Fibroblast of villous mesenchyme (primary cell): ENCODE data around the gene NR0B2. TPM values are rescaled to one million over a fixed set of nuclear protein-coding genes. Genes with fewer than 3 reads are reported as not detected.
"Not testable (repeated sequence)": the region's sequence is repeated elsewhere in the genome, so short reads cannot be mapped to it uniquely, and the experiment has no call there.

ENCODE experiments used
- DNase-seq: peaks from one replicate; pipeline ENCODE4 v3.0.0-alpha.2; 2010; ENCODE audit warnings: low read depth
- H3K4me3 ChIP-seq: 2 replicates; pipeline ENCODE4 v1.5.1; 2011; ENCODE audit warnings: low read depth, mild to moderate bottlenecking, low read length
- total RNA-seq: library from RNA; depleted of rRNA; stranded (reverse); fragments of >200 nt; gene quantifications from 2 replicates; pipeline ENCODE4 v1.2.3, GENCODE V29; 2012
- TF ChIP-seq, protein P1 (sequence below): IDR thresholded peaks from 2 replicates; pipeline ENCODE4 v1.5.1; 2012; ENCODE audit warnings: low read depth, mild to moderate bottlenecking, low read length; ENCODE audit not compliant: insufficient read depth

NR0B2 gene
- total RNA-seq, 1 donor = not detected

DNA sequence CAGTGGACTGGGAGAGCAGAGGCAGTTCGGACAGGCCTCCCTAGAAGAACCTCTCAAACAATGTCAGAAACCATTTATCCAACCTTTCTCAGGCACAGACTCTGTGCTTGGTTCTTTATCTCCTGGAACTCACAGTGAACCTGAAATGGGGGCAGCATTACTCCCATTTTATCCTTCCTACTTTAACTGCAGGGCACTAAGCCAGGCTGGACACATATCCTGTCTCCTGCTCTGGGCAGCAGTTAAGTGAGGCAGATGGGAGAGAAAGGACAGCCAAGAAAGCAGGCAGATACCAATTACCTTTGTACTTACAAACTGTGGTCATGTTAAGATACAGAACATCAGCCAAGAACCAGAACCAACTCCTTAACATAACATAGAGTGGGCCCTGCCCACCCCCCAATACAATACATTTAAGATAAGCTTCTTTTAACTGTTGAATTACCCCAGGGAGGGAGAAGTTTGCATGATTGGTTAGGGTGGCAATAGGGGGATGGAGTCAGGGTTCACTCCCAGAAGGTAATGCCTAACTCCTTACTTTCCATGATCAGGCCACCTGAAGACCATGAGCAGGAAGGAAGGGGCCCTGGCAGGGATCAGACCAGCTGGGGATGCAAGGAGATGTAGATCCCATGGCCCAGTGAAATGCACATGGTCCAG lies 35.6 kb upstream of the NR0B2 start:
- no peak for DNase-seq
- H3K4me3 ChIP-seq = no peak overlapping the region
- TF ChIP-seq, protein P1, sequence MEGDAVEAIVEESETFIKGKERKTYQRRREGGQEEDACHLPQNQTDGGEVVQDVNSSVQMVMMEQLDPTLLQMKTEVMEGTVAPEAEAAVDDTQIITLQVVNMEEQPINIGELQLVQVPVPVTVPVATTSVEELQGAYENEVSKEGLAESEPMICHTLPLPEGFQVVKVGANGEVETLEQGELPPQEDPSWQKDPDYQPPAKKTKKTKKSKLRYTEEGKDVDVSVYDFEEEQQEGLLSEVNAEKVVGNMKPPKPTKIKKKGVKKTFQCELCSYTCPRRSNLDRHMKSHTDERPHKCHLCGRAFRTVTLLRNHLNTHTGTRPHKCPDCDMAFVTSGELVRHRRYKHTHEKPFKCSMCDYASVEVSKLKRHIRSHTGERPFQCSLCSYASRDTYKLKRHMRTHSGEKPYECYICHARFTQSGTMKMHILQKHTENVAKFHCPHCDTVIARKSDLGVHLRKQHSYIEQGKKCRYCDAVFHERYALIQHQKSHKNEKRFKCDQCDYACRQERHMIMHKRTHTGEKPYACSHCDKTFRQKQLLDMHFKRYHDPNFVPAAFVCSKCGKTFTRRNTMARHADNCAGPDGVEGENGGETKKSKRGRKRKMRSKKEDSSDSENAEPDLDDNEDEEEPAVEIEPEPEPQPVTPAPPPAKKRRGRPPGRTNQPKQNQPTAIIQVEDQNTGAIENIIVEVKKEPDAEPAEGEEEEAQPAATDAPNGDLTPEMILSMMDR = no peak

DNA sequence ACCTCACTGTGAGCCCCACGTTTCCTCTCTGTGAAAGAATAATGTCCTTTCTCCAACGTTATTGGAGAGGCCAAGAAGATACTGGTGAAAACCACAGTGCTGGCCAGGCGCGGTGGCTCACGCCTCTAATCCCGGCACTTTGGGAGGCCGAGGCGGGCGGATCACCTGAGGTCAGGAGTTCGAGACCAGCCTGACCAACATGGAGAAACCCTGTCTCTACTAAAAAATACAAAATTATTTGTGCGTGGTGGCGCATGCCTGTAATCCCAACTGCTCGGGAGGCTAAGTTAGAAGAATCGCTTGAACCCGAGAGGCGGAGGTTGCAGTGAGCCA lies 34.9 kb upstream of the NR0B2 start:
- not testable (repeated sequence) for H3K4me3 ChIP-seq, DNase-seq

DNA sequence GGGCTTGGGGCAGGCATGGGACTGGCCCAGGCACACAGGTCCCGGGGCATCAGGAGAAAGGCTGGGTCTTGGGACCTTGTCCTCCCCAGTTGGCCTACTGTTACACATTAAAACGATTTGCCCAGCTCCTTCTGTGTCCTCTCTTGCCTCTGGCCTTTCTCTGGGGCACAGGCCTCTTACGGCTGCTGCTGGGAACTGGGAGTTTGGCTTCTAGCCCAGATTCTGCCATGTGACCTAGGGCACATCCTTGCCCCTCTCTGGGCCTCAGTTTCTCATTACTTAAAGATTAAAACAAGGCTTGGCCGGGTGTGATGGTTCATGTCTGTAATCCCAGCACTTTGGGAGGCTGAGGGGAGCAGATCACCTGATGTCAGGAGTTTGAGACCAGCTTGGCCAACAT lies 32.5 kb upstream of the NR0B2 start:
- no peak for DNase-seq
- H3K4me3 ChIP-seq = no peak overlapping the region
- TF ChIP-seq, protein P1 = no peak

DNA sequence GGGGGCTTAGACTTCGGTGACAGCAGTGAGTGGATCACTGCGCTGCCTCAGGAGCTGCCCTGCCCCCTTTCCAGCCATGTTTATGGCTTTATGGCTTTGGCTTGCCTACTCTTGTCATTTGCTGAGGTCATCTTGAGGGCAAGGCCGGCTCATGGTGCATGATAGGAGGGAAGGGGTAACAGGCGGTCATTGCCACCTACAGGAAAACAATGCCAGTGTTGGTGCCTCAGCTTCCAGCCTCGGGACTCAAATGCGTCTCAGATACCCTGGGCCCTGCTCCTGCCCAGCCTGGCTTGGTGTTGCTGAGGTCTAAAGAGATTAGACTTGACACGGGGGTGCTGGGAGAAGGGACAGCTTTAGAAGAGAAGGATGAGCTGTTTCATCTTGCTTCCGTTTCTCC lies 32.0 kb upstream of the NR0B2 start:
- TF ChIP-seq, protein P1 = no peak
- no peak overlapping the region for H3K4me3 ChIP-seq

DNA sequence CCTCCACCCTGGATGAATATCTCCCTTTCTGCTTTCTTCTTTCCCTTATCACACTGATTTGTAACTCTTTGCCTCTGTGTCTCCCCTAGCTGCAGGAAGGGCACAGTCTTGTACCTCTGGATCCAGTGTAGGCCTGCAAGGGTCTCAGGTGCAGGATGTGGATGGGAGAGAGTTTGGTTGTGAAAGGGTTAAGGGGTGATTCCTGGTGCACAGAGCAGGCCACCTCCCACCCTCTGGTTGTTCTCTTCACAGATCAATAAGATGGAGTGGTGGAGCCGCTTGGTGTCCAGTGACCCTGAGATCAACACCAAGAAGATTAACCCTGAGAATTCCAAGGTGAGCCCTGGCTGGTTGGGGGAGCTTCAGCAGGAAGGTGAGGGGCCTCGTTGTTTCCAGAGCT lies 31.4 kb upstream of the NR0B2 start:
- TF ChIP-seq, protein P1 = no peak
- DNase-seq = no peak
- no peak overlapping the region for H3K4me3 ChIP-seq

More for the DNA sequence above, 32.0 kb upstream of the NR0B2 start:
- DNase-seq = no peak

DNA sequence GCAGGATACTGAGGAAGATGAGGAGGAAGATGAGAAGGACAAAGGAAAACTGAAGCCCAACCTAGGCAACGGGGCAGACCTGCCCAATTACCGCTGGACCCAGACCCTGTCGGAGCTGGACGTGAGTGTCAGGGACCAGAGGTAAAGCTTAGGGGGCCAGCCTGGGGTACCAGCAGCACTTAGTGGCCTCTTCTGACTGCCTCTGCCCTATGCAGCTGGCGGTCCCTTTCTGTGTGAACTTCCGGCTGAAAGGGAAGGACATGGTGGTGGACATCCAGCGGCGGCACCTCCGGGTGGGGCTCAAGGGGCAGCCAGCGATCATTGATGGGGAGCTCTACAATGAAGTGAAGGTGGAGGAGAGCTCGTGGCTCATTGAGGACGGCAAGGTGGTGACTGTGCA lies 28.9 kb upstream of the NR0B2 start:
- TF ChIP-seq, protein P1 = no peak
- H3K4me3 ChIP-seq = no peak overlapping the region
- no peak for DNase-seq

DNA sequence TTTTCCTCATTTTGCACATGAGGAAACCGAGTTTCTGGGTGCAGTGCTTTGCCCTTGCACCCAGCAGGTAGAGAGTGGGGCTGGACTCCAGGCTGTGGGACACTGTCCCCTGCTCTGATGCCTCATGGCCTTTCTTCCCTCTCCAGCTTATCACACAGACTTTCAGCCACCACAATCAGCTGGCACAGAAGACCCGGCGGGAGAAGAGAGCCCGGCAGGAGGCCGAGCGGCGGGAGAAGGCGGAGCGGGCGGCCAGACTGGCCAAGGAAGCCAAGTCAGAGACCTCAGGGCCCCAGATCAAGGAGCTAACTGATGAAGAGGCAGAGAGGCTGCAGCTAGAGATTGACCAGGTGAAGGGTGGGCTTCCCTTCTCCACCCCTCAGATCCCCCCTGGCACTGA lies 27.5 kb upstream of the NR0B2 start:
- TF ChIP-seq, protein P1 = no peak
- no peak overlapping the region for H3K4me3 ChIP-seq
- no peak for DNase-seq
